HG03135 (cell line): Measurements from ENCODE around the gene GJB2.
"Not testable (repeated sequence)": the region's sequence is repeated elsewhere in the genome, so short reads cannot be mapped to it uniquely, and the experiment has no call there.

ENCODE experiments used
- ATAC-seq: cut with Tn5 transposase; IDR thresholded peaks from one replicate; pipeline ENCODE4 v1.9.1; 2021; ENCODE audit warnings: mild to moderate bottlenecking, moderate library complexity; ENCODE audit not compliant: unreplicated experiment

The GJB2 gene

GRCh38 chr13:20171364-20171763 lies 21.4 kb downstream of the GJB2 start:
- ATAC-seq: no peak

- ATAC-seq: no peak
Observed at GRCh38 chr13:20170921-20171320, 21.8 kb downstream of the GJB2 start.

GRCh38 chr13:20168396-20168795 lies 24.3 kb downstream of the GJB2 start:
- no peak for ATAC-seq

GRCh38 chr13:20165417-20166257 lies 27.1 kb downstream of the GJB2 start:
- no peak for ATAC-seq

GRCh38 chr13:20161951-20162300 lies 30.8 kb downstream of the GJB2 start:
- no peak for ATAC-seq

DNA sequence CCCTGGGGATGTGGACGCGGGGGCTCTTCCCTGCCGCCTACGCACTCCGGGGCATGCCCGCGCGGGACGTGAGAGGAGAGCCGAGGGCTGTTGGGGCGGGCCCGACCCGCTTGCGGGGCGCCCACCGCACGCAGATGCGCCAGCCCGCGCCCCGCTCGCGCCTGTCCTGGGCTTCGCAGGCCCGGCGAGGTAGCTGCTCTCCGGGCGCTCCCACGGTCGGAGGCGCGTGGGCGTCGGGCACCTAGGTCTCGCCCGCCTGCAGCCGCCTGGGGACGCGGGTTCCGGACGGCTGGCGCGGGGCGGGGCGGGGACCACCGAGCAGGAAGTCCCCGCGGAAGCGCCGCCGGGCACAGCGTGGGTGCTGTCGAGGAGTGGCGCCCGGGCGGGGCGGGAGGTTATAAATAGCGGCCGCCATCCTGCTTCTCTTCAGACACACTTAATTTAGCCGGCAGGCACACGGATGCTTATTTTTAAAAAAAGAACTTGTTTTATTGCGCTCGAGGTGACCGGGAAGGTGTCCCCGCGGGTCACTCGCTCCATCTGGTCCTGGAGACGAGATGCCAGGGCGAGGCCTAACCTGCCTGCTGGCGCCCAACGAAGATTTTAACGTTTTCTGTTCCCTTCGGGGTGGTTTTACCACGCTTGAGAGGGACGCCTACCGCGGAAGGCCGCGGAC lies 31.3 kb downstream of the GJB2 start:
- ATAC-seq: no peak

- no peak for ATAC-seq
Observed at GRCh38 chr13:20160306-20161274, 32.1 kb downstream of the GJB2 start, which contains the start of gene GJA3. Gene GJA3, minus strand, starts transcription at chr13:20161052. Its CDS starts 17,764 bp downstream, at chr13:20143288.

DNA sequence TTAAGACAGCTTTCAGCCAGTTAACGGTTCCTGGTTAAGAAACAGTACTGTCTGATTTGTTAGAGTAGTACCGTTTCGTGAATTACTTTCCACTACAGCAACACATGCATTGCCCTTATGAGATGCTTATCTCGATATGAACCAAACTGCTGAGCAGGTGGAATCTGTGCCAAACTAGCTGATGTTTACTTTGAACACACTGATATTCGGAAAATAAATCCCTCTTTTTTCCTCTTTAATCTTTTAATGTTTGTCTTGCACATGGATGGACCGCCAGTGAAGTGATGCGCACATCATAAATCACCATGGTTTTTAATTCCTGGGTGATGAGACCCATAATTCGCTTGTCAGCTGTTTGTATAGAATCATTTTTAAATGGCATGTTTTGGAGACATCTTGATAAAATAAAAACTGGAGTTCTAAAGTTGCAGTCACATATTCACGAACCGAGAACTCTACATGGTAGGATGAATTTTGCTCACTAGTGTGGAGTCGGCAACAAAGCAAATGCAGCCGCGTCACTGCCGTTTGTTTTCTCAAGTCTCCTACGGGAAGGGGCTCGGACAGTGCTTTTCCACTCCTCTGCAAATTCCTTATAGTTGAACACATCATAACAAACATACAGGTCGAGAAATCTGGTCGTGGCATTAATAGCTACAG lies 33.0 kb downstream of the GJB2 start:
- no peak for ATAC-seq

- no peak for ATAC-seq
Observed at GRCh38 chr13:20157151-20157796, 35.5 kb downstream of the GJB2 start.

GRCh38 chr13:20156702-20157101 lies 36.0 kb downstream of the GJB2 start:
- no peak for ATAC-seq

DNA sequence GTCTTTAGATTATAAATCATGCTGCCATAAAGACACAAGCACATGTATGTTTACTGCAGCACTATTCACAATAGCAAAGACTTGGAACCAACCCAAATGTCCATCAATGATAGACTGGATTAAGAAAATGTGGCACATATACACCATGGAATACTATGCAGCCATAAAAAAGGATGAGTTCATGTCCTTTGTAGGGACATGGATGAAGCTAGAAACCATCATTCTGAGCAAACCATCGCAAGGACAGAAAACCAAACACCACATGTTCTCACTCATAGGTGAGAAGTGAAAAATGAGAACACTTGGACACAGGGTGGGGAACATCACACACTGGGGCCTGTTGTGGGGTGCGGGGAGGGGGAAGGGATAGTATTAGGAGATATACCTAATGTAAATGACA lies 39.4 kb downstream of the GJB2 start:
- ATAC-seq: not testable (repeated sequence)

GRCh38 chr13:20151612-20152011 lies 41.1 kb downstream of the GJB2 start:
- ATAC-seq: no peak

- ATAC-seq: no peak
Observed at GRCh38 chr13:20151016-20151415, 41.7 kb downstream of the GJB2 start.

DNA sequence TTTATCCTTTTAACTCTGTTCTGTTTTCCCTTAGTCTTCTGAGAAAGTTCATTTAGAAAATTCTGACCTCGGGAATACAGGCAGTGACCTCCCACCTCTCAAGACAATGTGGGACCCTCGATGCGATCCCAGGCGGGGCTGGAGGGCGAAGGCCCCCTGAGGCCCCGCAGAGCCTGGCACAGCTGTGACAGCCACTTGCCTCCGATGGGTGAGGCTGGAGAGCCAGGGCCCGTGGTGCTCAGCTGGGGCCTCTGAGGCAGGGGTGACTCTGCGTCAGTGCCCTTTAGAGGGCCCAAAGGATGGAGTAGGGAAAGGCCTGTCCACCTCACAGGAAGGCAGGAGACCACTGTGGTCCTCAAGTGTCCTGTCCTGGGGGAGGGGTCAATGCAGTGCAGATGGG lies 42.2 kb downstream of the GJB2 start:
- no peak for ATAC-seq

DNA sequence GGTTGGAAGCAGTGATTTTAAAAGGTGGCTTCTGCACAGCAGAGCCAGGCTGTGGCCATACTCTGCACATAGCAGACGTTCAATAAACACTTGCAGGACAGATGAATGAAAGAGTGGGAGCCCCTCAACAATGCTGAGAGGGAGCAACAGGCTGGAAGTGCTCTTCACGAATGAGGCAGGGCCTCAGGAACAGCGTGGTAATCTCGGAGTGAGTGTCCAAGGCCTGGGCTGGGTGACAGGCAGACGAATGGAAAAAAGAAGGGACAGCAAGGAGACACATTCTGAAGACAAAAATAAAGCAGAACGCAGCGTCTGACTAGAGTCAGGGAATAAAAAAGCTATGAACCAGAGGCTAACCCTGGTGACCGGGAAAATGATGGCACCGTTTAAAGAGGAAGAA lies 43.0 kb downstream of the GJB2 start:
- no peak for ATAC-seq

GRCh38 chr13:20148501-20149183 lies 44.1 kb downstream of the GJB2 start:
- ATAC-seq: no peak

DNA sequence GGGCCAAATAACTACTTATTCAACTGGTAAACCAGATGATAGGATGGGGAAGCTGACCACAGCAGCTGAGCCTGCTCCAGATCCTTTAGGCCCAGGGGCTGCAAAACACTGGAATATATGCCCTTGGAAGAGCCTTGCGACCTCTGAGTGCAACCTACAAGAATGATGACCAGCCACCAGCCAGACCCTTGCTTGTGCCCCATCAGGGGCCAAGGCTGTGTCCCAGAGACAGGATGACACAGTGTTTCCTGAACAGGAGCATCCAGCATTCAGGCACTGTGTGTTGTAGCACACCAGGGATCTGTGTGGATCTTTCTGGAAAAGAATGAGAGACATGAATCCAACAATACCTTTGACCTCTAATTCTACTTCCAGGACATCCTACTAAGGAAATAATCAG lies 46.4 kb downstream of the GJB2 start:
- ATAC-seq: no peak

GRCh38 chr13:20145521-20145920 lies 47.2 kb downstream of the GJB2 start:
- ATAC-seq: no peak

- ATAC-seq: no peak
Observed at GRCh38 chr13:20144141-20144850, 48.4 kb downstream of the GJB2 start.
